ENCODE measurements around the gene AFF4.

The AFF4 gene

GRCh38 chr5:132853790-132854189 is 109.6 kb downstream of the AFF4 start:
- peak; percentile 47 for DNase-seq

- DNase-seq, result peak; percentile 63
Measured at GRCh38 chr5:132853323-132853722, 110.1 kb downstream of the AFF4 start.

GRCh38 chr5:132850066-132850465 is 113.4 kb downstream of the AFF4 start:
- no peak for DNase-seq

GRCh38 chr5:132849347-132849746 is 114.1 kb downstream of the AFF4 start:
- no peak for DNase-seq

GRCh38 chr5:132848270-132848669 is 115.2 kb downstream of the AFF4 start:
- no peak for DNase-seq

GRCh38 chr5:132841305-132841704 is 122.1 kb downstream of the AFF4 start:
- no peak for DNase-seq

- DNase-seq, result no peak
Measured at GRCh38 chr5:132840896-132841295, 122.5 kb downstream of the AFF4 start.

- DNase-seq, result no peak
Measured at GRCh38 chr5:132840313-132840712, 123.1 kb downstream of the AFF4 start.

GRCh38 chr5:132839426-132840301 is 123.8 kb downstream of the AFF4 start:
- DNase-seq, result no peak

- DNase-seq, result no peak
Measured at GRCh38 chr5:132838516-132839282, 124.7 kb downstream of the AFF4 start.

GRCh38 chr5:132837868-132838267 is 125.6 kb downstream of the AFF4 start:
- peak; percentile 73 for DNase-seq

- DNase-seq, result no peak
Measured at GRCh38 chr5:132836852-132837251, 126.6 kb downstream of the AFF4 start.

- DNase-seq, result no peak
Measured at GRCh38 chr5:132834057-132834456, 129.4 kb downstream of the AFF4 start.

GRCh38 chr5:132832612-132833011 is 130.8 kb downstream of the AFF4 start:
- no peak for DNase-seq

GRCh38 chr5:132831095-132831860 is 132.2 kb downstream of the AFF4 start:
- no peak for DNase-seq

- peak; percentile 94 for DNase-seq
Measured at GRCh38 chr5:132830436-132831094, 132.9 kb downstream of the AFF4 start, which contains the start of gene SHROOM1. SHROOM1 (minus strand) TSS chr5:132830647; CDS start chr5:132826140, 4,507 bp downstream.

- DNase-seq, result peak; percentile 91
Measured at GRCh38 chr5:132829742-132830435, 133.5 kb downstream of the AFF4 start.

GRCh38 chr5:132828846-132829494 is 134.5 kb downstream of the AFF4 start:
- no peak for DNase-seq

GRCh38 chr5:132827943-132828673 is 135.3 kb downstream of the AFF4 start:
- DNase-seq, result no peak

- no peak for DNase-seq
Measured at GRCh38 chr5:132826424-132827082, 136.9 kb downstream of the AFF4 start.
